Testis (tissue), 3 donors: ENCODE results near the gene NFKBIZ. TPM values are rescaled to one million over a fixed set of nuclear protein-coding genes. Genes with fewer than 3 reads are reported as not detected.
"Not testable (repeated sequence)": the region's sequence is repeated elsewhere in the genome, so short reads cannot be mapped to it uniquely, and the experiment has no call there.

Experiments
- DNase-seq: peaks from one replicate; pipeline ENCODE4 v3.0.0-alpha.2; 2019
- H3K27ac ChIP-seq, 2 donors: fragments of 200-600 bp; sonication (generic); one replicate each; pipeline ENCODE4 v1.5.1; 2019
- H3K27me3 ChIP-seq: fragments of 200-600 bp; sonication (generic); one replicate; pipeline ENCODE4 v1.5.1; 2019
- H3K36me3 ChIP-seq: fragments of 200-600 bp; sonication (generic); one replicate; pipeline ENCODE4 v1.5.1; 2017; ENCODE audit warnings: low read depth; ENCODE audit errors: missing control alignments
- H3K4me1 ChIP-seq: fragments of 200-600 bp; sonication (generic); one replicate; pipeline ENCODE4 v1.5.1; 2019
- H3K4me3 ChIP-seq, 2 donors: fragments of 200-600 bp; sonication (generic); one replicate each; pipeline ENCODE4 v1.5.1; 2017 to 2019
- H3K9me3 ChIP-seq: fragments of 200-600 bp; sonication (generic); one replicate; pipeline ENCODE4 v1.5.1; 2017
- CTCF ChIP-seq, 3 experiments: fragments of 450-650 bp in 2 of 3; fragments of 200-600 bp in 1 of 3; sonication (generic) in 1 of 3; IDR thresholded peaks; one replicate each; pipeline ENCODE4 v1.5.1; 2016 to 2019; ENCODE audit warnings: antibody characterized with exemption in 3 of 3, mild to moderate bottlenecking in 2 of 3, moderate library complexity in 1 of 3
- POLR2A ChIP-seq: fragments of 450-650 bp; IDR thresholded peaks from one replicate; pipeline ENCODE4 v1.6.1; 2017; ENCODE audit warnings: antibody characterized with exemption, mild to moderate bottlenecking, moderate library complexity
- WGBS, 2 donors: methylation state at CpG; one replicate each; pipeline ENCODE4 v1.1.5; 2018; 5-methylcytosine and 5-hydroxymethylcytosine counted together
- intact Hi-C: fragments of 100-400 bp; cut with DNase I; formaldehyde crosslinking; loops from one replicate; pipeline ENCODE4 v1.15.1; 2023; ENCODE audit warnings: low total_unique reads
- polyA plus RNA-seq: library from polyadenylated mRNA; stranded (reverse); fragments of 350-450 nt; fragmentation: Illumina TruSeq; extraction: RNeasy Lipid Tissue Mini Kit (QIAGEN cat#74804); gene quantifications from one replicate; pipeline ENCODE4 v1.2.3, GENCODE V29; 2014; ENCODE audit warnings: low read depth, low replicate concordance; ENCODE audit not compliant: insufficient read depth
- total RNA-seq, 2 donors: library from RNA; depleted of rRNA; stranded (reverse); fragments of >200 nt; gene quantifications; one replicate each; pipeline ENCODE4 v1.2.3, GENCODE V29; 2016

The NFKBIZ gene
- total and polyA plus RNA-seq, 3 donors from 2014 or later: 5.4 to 14.7 (median 6.9) TPM

- Histone ChIP-seq H3K9me3 (no peaks in the 10 kb centered on the region), H3K36me3 (no peaks in the 10 kb centered on the region), H3K4me3 (no peak overlapping the region), H3K4me1 (no peaks in the 10 kb centered on the region), H3K27me3 (no peaks in the 10 kb centered on the region), H3K27ac (no peak overlapping the region)
- no peak for TF ChIP-seq POLR2A
- no peak for TF ChIP-seq CTCF (IDR thresholded peaks at IDR 0.05)
- WGBS, 2 donors: 53 to 71% methylated on average over 5 of the region's 5 CpGs
- no peak for DNase-seq
- intact Hi-C loops: no loop called here
Measured at GRCh38 chr3:101898752-101899169, 49.4 kb downstream of the NFKBIZ start.

- H3K36me3 ChIP-seq: no peaks in the 10 kb centered on the region
- H3K27me3 ChIP-seq: no peaks in the 10 kb centered on the region
- 79 to 95% methylated on average over 1 of the region's 1 CpG for WGBS, 2 donors
- no peaks in the 10 kb centered on the region for H3K4me1 ChIP-seq
- H3K9me3 ChIP-seq: no peaks in the 10 kb centered on the region
- TF ChIP-seq CTCF (IDR thresholded peaks at IDR 0.05) (no peak), POLR2A (no peak)
- no peak overlapping the region for H3K27ac ChIP-seq
- intact Hi-C loops: no loop called here
- no peak overlapping the region for H3K4me3 ChIP-seq
- no peak for DNase-seq
Measured at GRCh38 chr3:101900316-101900715, 51.0 kb downstream of the NFKBIZ start.

GRCh38 chr3:101900736-101901135, 51.4 kb downstream of the NFKBIZ start:
- Histone ChIP-seq H3K27ac (no peak overlapping the region), H3K36me3 (no peaks in the 10 kb centered on the region), H3K4me3 (no peak overlapping the region), H3K9me3 (no peaks in the 10 kb centered on the region), H3K4me1 (no peaks in the 10 kb centered on the region), H3K27me3 (no peaks in the 10 kb centered on the region)
- DNase-seq: no peak
- 89 to 92% methylated on average over 2 of the region's 2 CpGs for WGBS, 2 donors
- intact Hi-C loops: no loop called here
- TF ChIP-seq CTCF (IDR thresholded peaks at IDR 0.05): no peak
- TF ChIP-seq POLR2A: no peak

- H3K4me1 ChIP-seq: no peaks in the 10 kb centered on the region
- no peak for TF ChIP-seq POLR2A
- TF ChIP-seq CTCF (IDR thresholded peaks at IDR 0.05): no peak
- no peaks in the 10 kb centered on the region for H3K9me3 ChIP-seq
- intact Hi-C loops: no loop called here
- no peaks in the 10 kb centered on the region for H3K36me3 ChIP-seq
- DNase-seq: no peak
- no peak overlapping the region for H3K4me3 ChIP-seq
- no peak overlapping the region for H3K27ac ChIP-seq
- H3K27me3 ChIP-seq: no peaks in the 10 kb centered on the region
- 78 to 92% methylated on average over 1 of the region's 1 CpG for whole genome bisulfite sequencing, 2 donors
Measured at GRCh38 chr3:101902041-101902440, 52.7 kb downstream of the NFKBIZ start.

- intact Hi-C loops: no loop called here
Measured at GRCh38 chr3:101903451-101903871, 54.1 kb downstream of the NFKBIZ start.

GRCh38 chr3:101905573-101905972, 56.3 kb downstream of the NFKBIZ start:
- WGBS, 2 donors: 78 to 90% methylated on average over 1 of the region's 1 CpG
- DNase-seq, H3K4me1 ChIP-seq, H3K27me3 ChIP-seq, H3K36me3 ChIP-seq, H3K9me3 ChIP-seq, intact Hi-C loops, H3K27ac ChIP-seq, H3K4me3 ChIP-seq: not testable (repeated sequence)

More at GRCh38 chr3:101903451-101903871, 54.1 kb downstream of the NFKBIZ start:
- Histone ChIP-seq H3K27ac (no peak overlapping the region), H3K27me3 (no peaks in the 10 kb centered on the region), H3K4me1 (no peaks in the 10 kb centered on the region), H3K36me3 (no peaks in the 10 kb centered on the region), H3K9me3 (no peaks in the 10 kb centered on the region), H3K4me3 (no peak overlapping the region)
- WGBS, 2 donors: 88 to 92% methylated on average over 3 of the region's 3 CpGs
- no peak for TF ChIP-seq CTCF (IDR thresholded peaks at IDR 0.05)
- no peak for TF ChIP-seq POLR2A
- DNase-seq: no peak
